GM12878 (cell line): ENCODE data around the gene USP5. TPM values are rescaled to one million over a fixed set of nuclear protein-coding genes. Genes with fewer than 3 reads are reported as not detected.

Experiments
- ATAC-seq: fragments of 200-7000 bp; cut with Tn5 transposase; 3 replicates; pipeline ENCODE4 v1.9.1; 2020; ENCODE audit warnings: mild to moderate bottlenecking, moderate library complexity
- BruUV-seq: library from RNA; stranded (reverse); fragments of 400-500 nt; replicated peaks from 2 replicates; lab custom pipeline; 2021; lab: Mats Ljungman, UMichigan
- CTCF ChIA-PET: fragments of 300-600 bp; sonication (Branson Sonifier 250); formaldehyde crosslinking; extraction: SDS; loops from one replicate; lab custom pipeline; 2021; ENCODE audit warnings: inconsistent platforms; lab: Yijun Ruan, JAX
- POLR2A ChIA-PET: fragments of 350-600 bp; formaldehyde crosslinking; extraction: SDS; loops from one replicate; lab custom pipeline; 2021; ENCODE audit warnings: inconsistent platforms; lab: Charles Lee
- RAD21 ChIA-PET: fragments of 300-600 bp; sonication (Branson Sonifier 250); formaldehyde crosslinking; loops from one replicate; lab custom pipeline; 2023; ENCODE audit warnings: antibody characterized with exemption; ENCODE audit not compliant: unreplicated experiment; lab: Charles Lee
- SMC1A ChIA-PET: fragments of 300-600 bp; sonication (Branson Sonifier 250); formaldehyde crosslinking; loops from one replicate; lab custom pipeline; 2023; ENCODE audit not compliant: unreplicated experiment, uncharacterized antibody; lab: Charles Lee
- DNase-seq: peaks from one replicate; pipeline ENCODE4 v3.0.0-alpha.2; 2011; ENCODE audit warnings: low read depth, low spot score
- FAIRE-seq: peaks from 3 replicates; lab custom pipeline; 2011; peaks lifted over from hg19 to GRCh38; lab: Jason Lieb, UNC
- H2AFZ ChIP-seq: 2 replicates; pipeline ENCODE4 v1.6.0; 2011; ENCODE audit warnings: low read depth, low read length, control low read depth; ENCODE audit not compliant: control insufficient read depth
- H3K27ac ChIP-seq: 2 replicates; pipeline ENCODE4 v1.5.1; 2011; ENCODE audit warnings: control low read depth; ENCODE audit not compliant: control insufficient read depth, insufficient read depth
- H3K27me3 ChIP-seq, 2 experiments: replicated peaks in 1 of 2; 2 replicates each; pipeline versions ENCODE4 v1.6.0 to v1.6.1; 2011; ENCODE audit warnings: low read length in 1 of 2; ENCODE audit not compliant: control insufficient read depth in 2 of 2, insufficient read depth in 2 of 2
- H3K36me3 ChIP-seq, 2 experiments: 2 replicates each; pipeline ENCODE4 v1.5.1; 2011; ENCODE audit warnings: low read length in 1 of 2; ENCODE audit not compliant: control insufficient read depth in 2 of 2, insufficient read depth in 2 of 2
- H3K4me1 ChIP-seq: 2 replicates; pipeline ENCODE4 v1.6.1; 2011; ENCODE audit warnings: mild to moderate bottlenecking, low read length, moderate library complexity, mixed read lengths; ENCODE audit not compliant: control insufficient read depth, insufficient read depth
- H3K4me2 ChIP-seq: 2 replicates; pipeline ENCODE4 v1.6.0; 2011; ENCODE audit warnings: control low read depth; ENCODE audit not compliant: control insufficient read depth, insufficient read depth
- H3K4me3 ChIP-seq: fragments of 200-600 bp; sonication (generic); 2 replicates; pipeline ENCODE4 v1.5.1; 2016
- H3K79me2 ChIP-seq: 2 replicates; pipeline ENCODE4 v1.6.0; 2011; ENCODE audit warnings: low read length; ENCODE audit not compliant: control insufficient read depth, insufficient read depth
- H3K9ac ChIP-seq: 2 replicates; pipeline ENCODE4 v1.8.0; 2011; ENCODE audit warnings: low read length, control low read depth, mixed read lengths; ENCODE audit not compliant: control insufficient read depth, insufficient read depth
- H3K9me3 ChIP-seq: replicated peaks from 3 replicates; pipeline ENCODE4 v1.5.1; 2011; ENCODE audit warnings: mild to moderate bottlenecking, low read length; ENCODE audit not compliant: control insufficient read depth, insufficient read depth
- H4K20me1 ChIP-seq: 2 replicates; pipeline ENCODE4 v1.6.0; 2011; ENCODE audit not compliant: control insufficient read depth, insufficient read depth
- EED ChIP-seq: sonication (generic); IDR thresholded peaks from 2 replicates; pipeline ENCODE4 v1.6.1; 2016; ENCODE audit warnings: antibody characterized with exemption, low read depth
- FOS ChIP-seq: IDR thresholded peaks from 3 replicates; pipeline ENCODE4 v1.6.1; 2011; ENCODE audit warnings: borderline replicate concordance; ENCODE audit not compliant: insufficient read length; ENCODE audit errors: extremely low read depth
- FOXK2 ChIP-seq: fragments of 450-650 bp; IDR thresholded peaks from 2 replicates; pipeline ENCODE4 v1.6.1; 2017; ENCODE audit warnings: mild to moderate bottlenecking, moderate library complexity
- HDGF ChIP-seq: fragments of 450-650 bp; IDR thresholded peaks from 2 replicates; pipeline ENCODE4 v1.6.1; 2016; ENCODE audit warnings: antibody characterized with exemption
- NFYA ChIP-seq: IDR thresholded peaks from 2 replicates; pipeline ENCODE4 v1.6.1; 2011; ENCODE audit warnings: low read depth, mild to moderate bottlenecking, low read length, improper control_type of control experiment, borderline replicate concordance
- RUNX3 ChIP-seq: IDR thresholded peaks from 2 replicates; pipeline ENCODE4 v1.6.1; 2012; ENCODE audit warnings: low read length, inconsistent platforms
- SMAD5 ChIP-seq: IDR thresholded peaks from 2 replicates; pipeline ENCODE4 v1.6.1; 2016; ENCODE audit warnings: antibody characterized with exemption, low read depth
- SREBF2 ChIP-seq: IDR thresholded peaks from 2 replicates; pipeline ENCODE4 v1.6.1; 2012; ENCODE audit warnings: mild to moderate bottlenecking, low read length
- TCF12 ChIP-seq: IDR thresholded peaks from 2 replicates; pipeline ENCODE4 v1.6.1; 2011; ENCODE audit warnings: low read depth, mild to moderate bottlenecking, low read length
- TCF3 ChIP-seq: IDR thresholded peaks from 2 replicates; pipeline ENCODE4 v1.6.1; 2012; ENCODE audit warnings: low read depth, mild to moderate bottlenecking, low read length, borderline replicate concordance; ENCODE audit not compliant: insufficient read depth
- WRNIP1 ChIP-seq: IDR thresholded peaks from 2 replicates; pipeline ENCODE4 v1.6.1; 2011; ENCODE audit warnings: low read depth, low read length, improper control_type of control experiment, borderline replicate concordance
- YY1 ChIP-seq: IDR thresholded peaks from 2 replicates; pipeline ENCODE4 v1.6.1; 2011; ENCODE audit warnings: low read depth, mild to moderate bottlenecking, low read length
- ZNF207 ChIP-seq: fragments of 450-650 bp; IDR thresholded peaks from 2 replicates; pipeline ENCODE4 v1.6.1; 2014; ENCODE audit warnings: antibody characterized with exemption, mild to moderate bottlenecking, borderline replicate concordance
- ZNF384 ChIP-seq: IDR thresholded peaks from 2 replicates; pipeline ENCODE4 v1.6.1; 2012; ENCODE audit warnings: low read depth, mild to moderate bottlenecking, low read length, improper control_type of control experiment, borderline replicate concordance
- WGBS: methylation state at CpG from one replicate; pipeline ENCODE4 v1.1.6; 2016; ENCODE audit warnings: low lambda C conversion rate; ENCODE audit not compliant: insufficient replicate concordance, insufficient coverage; ENCODE audit errors: missing lambda C conversion rate; 5-methylcytosine and 5-hydroxymethylcytosine counted together
- in situ Hi-C: fragments of 300-500 bp; cut with MboI; formaldehyde crosslinking; loops from 9 replicates; pipeline ENCODE4 v1.14.3; 2018; ENCODE audit warnings: mixed read lengths
- intact Hi-C: fragments of 100-400 bp; cut with micrococcal nuclease; formaldehyde crosslinking; loops from one replicate; pipeline ENCODE4 v1.14.2; 2022; ENCODE audit not compliant: unreplicated experiment
- polyA plus RNA-seq, 11 experiments: library from polyadenylated mRNA; depleted of rRNA in 4 of 11; unstranded in 6 of 11; stranded (reverse) in 5 of 11; fragments of >200 nt; fragmentation: Nextera tagmentation in 4 of 11; fragmentation: Illumina TruSeq in 1 of 11; extraction: Ambion mirVana in 4 of 11; extraction: Trizol in 1 of 11; gene quantifications; 1 replicate in 1 of 11; 2 replicates in 10 of 11; pipeline versions ENCODE4 v1.2.1 to v1.2.3, GENCODE V29; 2011 to 2016; ENCODE audit warnings: inconsistent platforms in 2 of 11, missing spikeins in 2 of 11, low read depth in 1 of 11
- total RNA-seq, 4 experiments: library from RNA; depleted of rRNA in 3 of 4; stranded (reverse); fragments of >200 nt in 3 of 4; fragmentation: Illumina TruSeq in 1 of 4; extraction: Trizol in 1 of 4; gene quantifications; 2 replicates each; pipeline versions ENCODE4 v1.2.1 to v1.2.3, GENCODE V29; 2013 to 2021
- TF ChIP-seq, protein P1 (sequence below): fragments of 450-650 bp; IDR thresholded peaks from 2 replicates; pipeline ENCODE4 v1.6.1; 2014; ENCODE audit warnings: mild to moderate bottlenecking
- TF ChIP-seq, protein P2 (sequence below): fragments of 450-650 bp; IDR thresholded peaks from 2 replicates; pipeline ENCODE4 v1.6.1; 2017; ENCODE audit warnings: borderline replicate concordance
- TF ChIP-seq, protein P3 (sequence below): fragments of 450-650 bp; IDR thresholded peaks from 2 replicates; pipeline ENCODE4 v1.6.1; 2017; ENCODE audit warnings: low read depth, mild to moderate bottlenecking, moderate library complexity
- TF ChIP-seq, protein P4 (sequence below): IDR thresholded peaks from 2 replicates; pipeline ENCODE4 v1.6.1; 2011; ENCODE audit warnings: borderline replicate concordance, low read depth, mild to moderate bottlenecking, moderate library complexity, low read length; ENCODE audit not compliant: insufficient read depth, poor library complexity, severe bottlenecking

USP5 gene
- total and polyA plus RNA-seq, 10 of the 15 experiments (the other 5 are each of a cell fraction or from before 2014, with no cell fraction given) = 2.5 to 124 (median 74.6) TPM

DNA sequence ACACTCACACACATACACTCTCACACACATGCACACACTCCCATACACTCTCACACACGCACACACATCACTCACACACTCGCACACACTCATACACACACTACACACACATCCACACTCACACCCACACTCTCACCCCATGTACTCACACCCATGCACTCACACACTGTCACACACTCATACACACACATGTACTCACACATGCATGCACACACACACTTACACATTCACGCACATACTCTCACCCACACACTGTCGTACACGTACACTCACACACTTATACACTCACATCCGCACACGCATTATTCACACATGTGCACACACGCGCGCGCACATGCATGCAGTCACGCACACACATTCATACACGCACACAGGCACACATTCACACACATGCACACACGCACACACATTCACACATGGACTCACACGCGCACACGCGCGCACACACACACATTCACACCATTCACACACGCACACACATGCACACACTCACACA is 34.2 kb upstream of the USP5 start:
- H3K9me3 ChIP-seq = no peaks in the 10 kb centered on the region
- BruUV-seq = no TSS peak
- H2AFZ ChIP-seq = no peak overlapping the region
- ChIA-PET RAD21 (no interaction called here), CTCF (interaction anchor here (1.1 kb wide), 1 partner anchor 64 kb away, joined by 5 read pairs; the partner anchor contains the start of gene MLF2), POLR2A (no interaction called here), SMC1A (no interaction called here)
- H3K79me2 ChIP-seq = no peaks in the 10 kb centered on the region
- no peak for FAIRE-seq
- no peak overlapping the region for H3K27ac ChIP-seq
- in situ Hi-C loops = no loop called here
- H3K27me3 ChIP-seq = peaks cover 5 to 11% of the 10 kb centered on the region in 2 experiments
- DNase-seq = no peak
- peaks cover 2% of the 10 kb centered on the region; the same call in 1 of the 2 replicates for H3K4me1 ChIP-seq
- H3K4me3 ChIP-seq = no peak overlapping the region
- no peak overlapping the region for H3K4me2 ChIP-seq
- H3K9ac ChIP-seq = no peak overlapping the region
- H3K36me3 ChIP-seq = no peaks in the 10 kb centered on the region
- no peaks in the 10 kb centered on the region for H4K20me1 ChIP-seq
- intact Hi-C loops = no loop called here
- 71% methylated on average over 20 of the region's 20 CpGs for WGBS
- ATAC-seq = no peak
- TF ChIP-seq WRNIP1 (no peak), TCF12 (no peak), ZNF384 (no peak), TCF3 (peak; percentile 25; the same call in 1 of the 2 replicates), YY1 (no peak), SREBF2 (no peak), FOXK2 (no peak), SMAD5 (no peak), ZNF207 (no peak), EED (no peak), FOS (no peak), RUNX3 (no peak), HDGF (peak; percentile 73; the same call in 1 of the 2 replicates), NFYA (no peak)
- TF ChIP-seq, protein P1, sequence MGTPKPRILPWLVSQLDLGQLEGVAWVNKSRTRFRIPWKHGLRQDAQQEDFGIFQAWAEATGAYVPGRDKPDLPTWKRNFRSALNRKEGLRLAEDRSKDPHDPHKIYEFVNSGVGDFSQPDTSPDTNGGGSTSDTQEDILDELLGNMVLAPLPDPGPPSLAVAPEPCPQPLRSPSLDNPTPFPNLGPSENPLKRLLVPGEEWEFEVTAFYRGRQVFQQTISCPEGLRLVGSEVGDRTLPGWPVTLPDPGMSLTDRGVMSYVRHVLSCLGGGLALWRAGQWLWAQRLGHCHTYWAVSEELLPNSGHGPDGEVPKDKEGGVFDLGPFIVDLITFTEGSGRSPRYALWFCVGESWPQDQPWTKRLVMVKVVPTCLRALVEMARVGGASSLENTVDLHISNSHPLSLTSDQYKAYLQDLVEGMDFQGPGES = no peak
- TF ChIP-seq, protein P2, sequence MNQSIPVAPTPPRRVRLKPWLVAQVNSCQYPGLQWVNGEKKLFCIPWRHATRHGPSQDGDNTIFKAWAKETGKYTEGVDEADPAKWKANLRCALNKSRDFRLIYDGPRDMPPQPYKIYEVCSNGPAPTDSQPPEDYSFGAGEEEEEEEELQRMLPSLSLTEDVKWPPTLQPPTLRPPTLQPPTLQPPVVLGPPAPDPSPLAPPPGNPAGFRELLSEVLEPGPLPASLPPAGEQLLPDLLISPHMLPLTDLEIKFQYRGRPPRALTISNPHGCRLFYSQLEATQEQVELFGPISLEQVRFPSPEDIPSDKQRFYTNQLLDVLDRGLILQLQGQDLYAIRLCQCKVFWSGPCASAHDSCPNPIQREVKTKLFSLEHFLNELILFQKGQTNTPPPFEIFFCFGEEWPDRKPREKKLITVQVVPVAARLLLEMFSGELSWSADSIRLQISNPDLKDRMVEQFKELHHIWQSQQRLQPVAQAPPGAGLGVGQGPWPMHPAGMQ = no peak
- TF ChIP-seq, protein P3, sequence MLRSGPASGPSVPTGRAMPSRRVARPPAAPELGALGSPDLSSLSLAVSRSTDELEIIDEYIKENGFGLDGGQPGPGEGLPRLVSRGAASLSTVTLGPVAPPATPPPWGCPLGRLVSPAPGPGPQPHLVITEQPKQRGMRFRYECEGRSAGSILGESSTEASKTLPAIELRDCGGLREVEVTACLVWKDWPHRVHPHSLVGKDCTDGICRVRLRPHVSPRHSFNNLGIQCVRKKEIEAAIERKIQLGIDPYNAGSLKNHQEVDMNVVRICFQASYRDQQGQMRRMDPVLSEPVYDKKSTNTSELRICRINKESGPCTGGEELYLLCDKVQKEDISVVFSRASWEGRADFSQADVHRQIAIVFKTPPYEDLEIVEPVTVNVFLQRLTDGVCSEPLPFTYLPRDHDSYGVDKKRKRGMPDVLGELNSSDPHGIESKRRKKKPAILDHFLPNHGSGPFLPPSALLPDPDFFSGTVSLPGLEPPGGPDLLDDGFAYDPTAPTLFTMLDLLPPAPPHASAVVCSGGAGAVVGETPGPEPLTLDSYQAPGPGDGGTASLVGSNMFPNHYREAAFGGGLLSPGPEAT = no peak
- TF ChIP-seq, protein P4, sequence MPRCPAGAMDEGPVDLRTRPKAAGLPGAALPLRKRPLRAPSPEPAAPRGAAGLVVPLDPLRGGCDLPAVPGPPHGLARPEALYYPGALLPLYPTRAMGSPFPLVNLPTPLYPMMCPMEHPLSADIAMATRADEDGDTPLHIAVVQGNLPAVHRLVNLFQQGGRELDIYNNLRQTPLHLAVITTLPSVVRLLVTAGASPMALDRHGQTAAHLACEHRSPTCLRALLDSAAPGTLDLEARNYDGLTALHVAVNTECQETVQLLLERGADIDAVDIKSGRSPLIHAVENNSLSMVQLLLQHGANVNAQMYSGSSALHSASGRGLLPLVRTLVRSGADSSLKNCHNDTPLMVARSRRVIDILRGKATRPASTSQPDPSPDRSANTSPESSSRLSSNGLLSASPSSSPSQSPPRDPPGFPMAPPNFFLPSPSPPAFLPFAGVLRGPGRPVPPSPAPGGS = peak; percentile 83
